IMR-90 (cell line): ENCODE measurements around the gene TTC31. TPM values are rescaled to one million over a fixed set of nuclear protein-coding genes. Genes with fewer than 3 reads are reported as not detected.

Source experiments
- ATAC-seq: fragments of 200-7000 bp; cut with Tn5 transposase; 2 replicates; pipeline ENCODE4 v1.9.1; 2020; ENCODE audit warnings: low read depth, mild to moderate bottlenecking, moderate library complexity
- BruUV-seq: library from RNA; stranded (reverse); fragments of 400-500 nt; replicated peaks from 2 replicates; lab custom pipeline; 2021; lab: Mats Ljungman, UMichigan
- CTCF ChIA-PET: fragments of 300-600 bp; formaldehyde crosslinking; extraction: SDS; loops from one replicate; lab custom pipeline; 2021; ENCODE audit warnings: antibody characterized with exemption; lab: Yijun Ruan, JAX
- POLR2A ChIA-PET: fragments of 300-600 bp; sonication (Branson Sonifier 250); formaldehyde crosslinking; loops from one replicate; lab custom pipeline; 2022; ENCODE audit warnings: antibody characterized with exemption; ENCODE audit not compliant: unreplicated experiment; lab: Charles Lee
- DNase-seq: peaks from one replicate; pipeline ENCODE4 v3.0.0; 2013
- H2AFZ ChIP-seq: replicated peaks from 2 replicates; pipeline ENCODE3; 2013; ENCODE audit warnings: low read length, mild to moderate bottlenecking; ENCODE audit not compliant: poor library complexity
- H2AK5ac ChIP-seq: 2 replicates; pipeline ENCODE4 v1.6.1; 2013; ENCODE audit warnings: low read depth, low read length, inconsistent platforms
- H2AK9ac ChIP-seq: replicated peaks from 2 replicates; pipeline ENCODE3; 2013; ENCODE audit warnings: mild to moderate bottlenecking, low read depth, low read length, moderate library complexity; ENCODE audit not compliant: poor library complexity
- H2BK120ac ChIP-seq: 2 replicates; pipeline ENCODE4 v1.6.1; 2013; ENCODE audit warnings: low read depth, low read length, inconsistent platforms
- H2BK15ac ChIP-seq: 3 replicates; pipeline ENCODE4 v1.6.1; 2013; ENCODE audit warnings: low read depth, low read length, inconsistent platforms
- H2BK20ac ChIP-seq: 2 replicates; pipeline ENCODE4 v1.6.1; 2013; ENCODE audit warnings: low read depth, mild to moderate bottlenecking, inconsistent platforms, low read length, moderate library complexity
- H2BK5ac ChIP-seq: 2 replicates; pipeline ENCODE4 v1.6.1; 2013; ENCODE audit warnings: mild to moderate bottlenecking, low read depth, low read length, inconsistent platforms; ENCODE audit not compliant: poor library complexity, severe bottlenecking
- H3K14ac ChIP-seq: replicated peaks from 2 replicates; pipeline ENCODE4 v1.6.1; 2013; ENCODE audit warnings: low read depth, low read length, inconsistent platforms
- H3K18ac ChIP-seq: 2 replicates; pipeline ENCODE4 v1.6.1; 2013; ENCODE audit warnings: low read depth, low read length, control low read depth
- H3K23ac ChIP-seq: 2 replicates; pipeline ENCODE4 v1.6.1; 2013; ENCODE audit warnings: low read depth, low read length, inconsistent platforms
- H3K27ac ChIP-seq: 2 replicates; pipeline ENCODE4 v1.5.1; 2013; ENCODE audit warnings: mild to moderate bottlenecking, control low read depth, low read length; ENCODE audit not compliant: insufficient read depth
- H3K27me3 ChIP-seq: 2 replicates; pipeline ENCODE4 v1.6.1; 2013; ENCODE audit warnings: low read length; ENCODE audit not compliant: control insufficient read depth, insufficient read depth
- H3K36me3 ChIP-seq: 2 replicates; pipeline ENCODE4 v1.6.1; 2013; ENCODE audit warnings: low read length, mixed read lengths; ENCODE audit not compliant: control insufficient read depth, insufficient read depth
- H3K4ac ChIP-seq: 2 replicates; pipeline ENCODE4 v1.6.1; 2013; ENCODE audit warnings: low read depth, low read length, inconsistent platforms
- H3K4me1 ChIP-seq: 2 replicates; pipeline ENCODE4 v1.6.1; 2013; ENCODE audit warnings: low read length, mixed read lengths; ENCODE audit not compliant: control insufficient read depth, insufficient read depth
- H3K4me2 ChIP-seq: 2 replicates; pipeline ENCODE4 v1.6.1; 2013; ENCODE audit warnings: low read depth, mild to moderate bottlenecking, control low read depth, low read length, moderate library complexity
- H3K4me3 ChIP-seq: 2 replicates; pipeline ENCODE4 v1.5.1; 2013; ENCODE audit warnings: low read depth, mild to moderate bottlenecking, control low read depth, low read length, moderate library complexity; ENCODE audit not compliant: insufficient read depth
- H3K56ac ChIP-seq: 2 replicates; pipeline ENCODE4 v1.6.1; 2013; ENCODE audit warnings: low read length, inconsistent platforms; ENCODE audit not compliant: insufficient read depth; ENCODE audit errors: extremely low read depth
- H3K79me1 ChIP-seq, 2 experiments: 2 replicates each; pipeline ENCODE4 v1.6.1; 2013; ENCODE audit warnings: low read length in 2 of 2, inconsistent platforms in 1 of 2, low read depth in 1 of 2
- H3K9ac ChIP-seq: 2 replicates; pipeline ENCODE4 v1.6.1; 2013; ENCODE audit warnings: low read depth, low read length, control low read depth
- H3K9me1 ChIP-seq: 2 replicates; pipeline ENCODE4 v1.6.1; 2013; ENCODE audit warnings: low read length, inconsistent platforms; ENCODE audit not compliant: insufficient read depth
- H3K9me3 ChIP-seq: 2 replicates; pipeline ENCODE4 v1.6.1; 2013; ENCODE audit warnings: low read length; ENCODE audit not compliant: control insufficient read depth, insufficient read depth
- H4K20me1 ChIP-seq: 2 replicates; pipeline ENCODE4 v1.6.1; 2013; ENCODE audit warnings: low read length, inconsistent platforms; ENCODE audit not compliant: insufficient read depth
- H4K5ac ChIP-seq: 2 replicates; pipeline ENCODE4 v1.6.1; 2013; ENCODE audit warnings: mild to moderate bottlenecking, low read depth, low read length, control low read depth
- H4K8ac ChIP-seq, 2 experiments: 2 replicates each; pipeline ENCODE4 v1.6.1; 2013; ENCODE audit warnings: low read depth in 2 of 2, low read length in 2 of 2, control low read depth in 1 of 2, inconsistent platforms in 1 of 2
- H4K91ac ChIP-seq: 2 replicates; pipeline ENCODE4 v1.6.1; 2013; ENCODE audit warnings: low read depth, low read length, inconsistent platforms; ENCODE audit not compliant: insufficient read depth
- BHLHE40 ChIP-seq: fragments of 150-350 bp; IDR thresholded peaks from 2 replicates; pipeline ENCODE4 v1.6.1; 2016; ENCODE audit warnings: mild to moderate bottlenecking, low read depth, low read length
- MXI1 ChIP-seq: IDR thresholded peaks from 2 replicates; pipeline ENCODE4 v1.6.1; 2012; ENCODE audit warnings: low read depth, mild to moderate bottlenecking, low read length, moderate library complexity, borderline replicate concordance
- NFE2L2 ChIP-seq: fragments of 150-350 bp; IDR thresholded peaks from 2 replicates; pipeline ENCODE4 v1.6.1; 2016; ENCODE audit warnings: low read depth, mild to moderate bottlenecking, low read length
- POLR2A ChIP-seq: IDR thresholded peaks from 2 replicates; pipeline ENCODE4 v1.6.1; 2012; ENCODE audit warnings: mild to moderate bottlenecking, low read depth, low read length
- WGBS, 2 experiments: methylation state at CpG; one replicate each; pipeline versions ENCODE4 v1.1.5 to v1.1.7; 2013; ENCODE audit warnings: missing lambda C conversion rate in 2 of 2; ENCODE audit not compliant: insufficient read length in 1 of 2; ENCODE audit errors: extremely low coverage in 2 of 2; 5-methylcytosine and 5-hydroxymethylcytosine counted together
- dilution Hi-C: fragments of 300-500 bp; cut with HindIII; formaldehyde crosslinking; loops from one replicate; pipeline ENCODE4 v1.14.3; 2018; ENCODE audit warnings: low sequenced_read_pairs; ENCODE audit not compliant: unreplicated experiment
- in situ Hi-C: fragments of 300-500 bp; cut with MboI; formaldehyde crosslinking; loops from 3 replicates; pipeline ENCODE4 v1.14.3; 2019; ENCODE audit warnings: low sequenced_read_pairs, inconsistent platforms, mixed read lengths
- intact Hi-C: fragments of 100-400 bp; cut with micrococcal nuclease; formaldehyde crosslinking; loops from 2 replicates; pipeline ENCODE4 v1.10.0; 2022
- polyA plus RNA-seq, 3 experiments: library from polyadenylated mRNA; depleted of rRNA; stranded (reverse); fragments of >200 nt; gene quantifications; 2 replicates each; pipeline ENCODE4 v1.2.3, GENCODE V29; 2012; ENCODE audit warnings: low replicate concordance in 1 of 3
- total RNA-seq: library from RNA; depleted of rRNA; stranded (reverse); fragments of >200 nt; gene quantifications from 2 replicates; pipeline ENCODE4 v1.2.3, GENCODE V29; 2012

The TTC31 gene
- total and polyA plus RNA-seq, 2 of the 4 experiments (the other 2 are of a cell fraction), result 6.3 to 18.8 TPM

- in situ Hi-C loops, result no loop called here
- no peaks in the 10 kb centered on the region for H3K4me1 ChIP-seq
- ChIA-PET POLR2A (no interaction called here), CTCF (no interaction called here)
- peaks cover 5% of the 10 kb centered on the region; the same call in 1 of the 2 replicates for H3K27me3 ChIP-seq
- ATAC-seq, result no peak
- H2BK5ac ChIP-seq, result no peak overlapping the region
- intact Hi-C loops, result no loop called here
- no peak overlapping the region for H3K4me2 ChIP-seq
- no peak overlapping the region for H2AK9ac ChIP-seq
- H2BK20ac ChIP-seq, result no peak overlapping the region
- H3K4me3 ChIP-seq, result no peak overlapping the region
- TF ChIP-seq BHLHE40 (no peak), NFE2L2 (no peak), POLR2A (no peak), MXI1 (no peak)
- H3K9me3 ChIP-seq, result no peaks in the 10 kb centered on the region
- H4K20me1 ChIP-seq, result no peaks in the 10 kb centered on the region
- H3K4ac ChIP-seq, result no peak overlapping the region
- no peak overlapping the region for H3K14ac ChIP-seq
- no peak overlapping the region for H3K18ac ChIP-seq
- dilution Hi-C loops, result no loop called here
- H3K9me1 ChIP-seq, result no peaks in the 10 kb centered on the region
- no peaks in the 10 kb centered on the region for H3K79me1 ChIP-seq
- H3K27ac ChIP-seq, result no peak overlapping the region
- no peak overlapping the region for H3K23ac ChIP-seq
- H2AK5ac ChIP-seq, result no peak overlapping the region
- H2BK15ac ChIP-seq, result no peak overlapping the region
- no peak overlapping the region for H3K9ac ChIP-seq
- H3K36me3 ChIP-seq, result no peaks in the 10 kb centered on the region
- H4K91ac ChIP-seq, result no peak overlapping the region
- no peak overlapping the region for H3K56ac ChIP-seq
- no peak overlapping the region for H2BK120ac ChIP-seq
- no CpG with 5 or more reads among the region's 2 CpGs for WGBS, 2 experiments
- no peak for DNase-seq
- H4K5ac ChIP-seq, result no peak overlapping the region
- no peak overlapping the region for H4K8ac ChIP-seq
- H2AFZ ChIP-seq, result no peak overlapping the region
- no TSS peak for BruUV-seq
Measured at GRCh38 chr2:74448771-74449170, 34.1 kb upstream of the TTC31 start.
